ENCODE results near the gene EGLN2. TPM values are rescaled to one million over a fixed set of nuclear protein-coding genes. Genes with fewer than 3 reads are reported as not detected.

Gene EGLN2
- total RNA-seq, 2 donors from 2014 or later: 87.4 to 99.8 TPM

- peak overlapping the region; percentile 22 for H3K9ac ChIP-seq (ENCODE audit: extremely low read depth, low read length, poor library complexity, severe bottlenecking)
- no peak for DNase-seq
- Mint-ChIP-seq H3K27me3 (ENCODE audit: insufficient read depth) (no peaks in the 10 kb centered on the region), H3K9me3 (no peaks in the 10 kb centered on the region), H3K27ac (peak overlapping the region; percentile 100), H3K4me1 (peaks cover 7% of the 10 kb centered on the region), H3K4me3 (peak overlapping the region; percentile 85), H3K36me3 (ENCODE audit: low read depth) (peaks cover 12% of the 10 kb centered on the region)
- peak overlapping the region; percentile 91 for H3K4me3 ChIP-seq (ENCODE audit: low read length)
- H3K9me3 ChIP-seq (ENCODE audit: control insufficient read depth, low read length): no peaks in the 10 kb centered on the region
- TF ChIP-seq, protein P1, sequence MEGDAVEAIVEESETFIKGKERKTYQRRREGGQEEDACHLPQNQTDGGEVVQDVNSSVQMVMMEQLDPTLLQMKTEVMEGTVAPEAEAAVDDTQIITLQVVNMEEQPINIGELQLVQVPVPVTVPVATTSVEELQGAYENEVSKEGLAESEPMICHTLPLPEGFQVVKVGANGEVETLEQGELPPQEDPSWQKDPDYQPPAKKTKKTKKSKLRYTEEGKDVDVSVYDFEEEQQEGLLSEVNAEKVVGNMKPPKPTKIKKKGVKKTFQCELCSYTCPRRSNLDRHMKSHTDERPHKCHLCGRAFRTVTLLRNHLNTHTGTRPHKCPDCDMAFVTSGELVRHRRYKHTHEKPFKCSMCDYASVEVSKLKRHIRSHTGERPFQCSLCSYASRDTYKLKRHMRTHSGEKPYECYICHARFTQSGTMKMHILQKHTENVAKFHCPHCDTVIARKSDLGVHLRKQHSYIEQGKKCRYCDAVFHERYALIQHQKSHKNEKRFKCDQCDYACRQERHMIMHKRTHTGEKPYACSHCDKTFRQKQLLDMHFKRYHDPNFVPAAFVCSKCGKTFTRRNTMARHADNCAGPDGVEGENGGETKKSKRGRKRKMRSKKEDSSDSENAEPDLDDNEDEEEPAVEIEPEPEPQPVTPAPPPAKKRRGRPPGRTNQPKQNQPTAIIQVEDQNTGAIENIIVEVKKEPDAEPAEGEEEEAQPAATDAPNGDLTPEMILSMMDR (conservative IDR thresholded peaks at IDR 0.05): no peak
- no peaks in the 10 kb centered on the region for H3K27me3 ChIP-seq (ENCODE audit: control insufficient read depth, insufficient read depth, low read length, poor library complexity, severe bottlenecking)
- H3K27ac ChIP-seq (ENCODE audit: low read depth, low read length): peak overlapping the region; percentile 100
- H3K4me1 ChIP-seq (ENCODE audit: control insufficient read depth, insufficient read depth, low read length): no peaks in the 10 kb centered on the region
- no peaks in the 10 kb centered on the region for H3K36me3 ChIP-seq (ENCODE audit: control insufficient read depth, insufficient read depth, low read length)
- WGBS, 2 experiments (ENCODE audit: insufficient coverage in 1 of 2, insufficient read length in 1 of 2): 5 to 13% methylated on average over 5 to 7 of the region's 7 CpGs
These were observed 20.2 kb upstream of the EGLN2 start for GRCh38 chr19:40778706-40779284.

GRCh38 chr19:40780582-40780981 lies 18.4 kb upstream of the EGLN2 start:
- Histone ChIP-seq H3K9me3 (ENCODE audit: control insufficient read depth, low read length) (no peaks in the 10 kb centered on the region), H3K36me3 (ENCODE audit: control insufficient read depth, insufficient read depth, low read length) (no peaks in the 10 kb centered on the region), H3K9ac (ENCODE audit: extremely low read depth, low read length, poor library complexity, severe bottlenecking) (no peak overlapping the region), H3K27ac (ENCODE audit: low read depth, low read length) (no peak overlapping the region), H3K4me3 (ENCODE audit: low read length) (no peak overlapping the region), H3K4me1 (ENCODE audit: control insufficient read depth, insufficient read depth, low read length) (no peaks in the 10 kb centered on the region), H3K27me3 (ENCODE audit: control insufficient read depth, insufficient read depth, low read length, poor library complexity, severe bottlenecking) (no peaks in the 10 kb centered on the region)
- no peak overlapping the region for H3K4me3 Mint-ChIP-seq
- TF ChIP-seq, protein P1 (conservative IDR thresholded peaks at IDR 0.05): no peak
- no peaks in the 10 kb centered on the region for H3K27me3 Mint-ChIP-seq (ENCODE audit: insufficient read depth)
- peaks cover 7% of the 10 kb centered on the region for H3K4me1 Mint-ChIP-seq
- WGBS, 2 experiments (ENCODE audit: insufficient coverage in 1 of 2, insufficient read length in 1 of 2): 94 to 95% methylated on average over 5 of the region's 5 CpGs
- H3K27ac Mint-ChIP-seq: no peak overlapping the region
- DNase-seq: no peak
- no peaks in the 10 kb centered on the region for H3K9me3 Mint-ChIP-seq
- peaks cover 15% of the 10 kb centered on the region for H3K36me3 Mint-ChIP-seq (ENCODE audit: low read depth)

DNA sequence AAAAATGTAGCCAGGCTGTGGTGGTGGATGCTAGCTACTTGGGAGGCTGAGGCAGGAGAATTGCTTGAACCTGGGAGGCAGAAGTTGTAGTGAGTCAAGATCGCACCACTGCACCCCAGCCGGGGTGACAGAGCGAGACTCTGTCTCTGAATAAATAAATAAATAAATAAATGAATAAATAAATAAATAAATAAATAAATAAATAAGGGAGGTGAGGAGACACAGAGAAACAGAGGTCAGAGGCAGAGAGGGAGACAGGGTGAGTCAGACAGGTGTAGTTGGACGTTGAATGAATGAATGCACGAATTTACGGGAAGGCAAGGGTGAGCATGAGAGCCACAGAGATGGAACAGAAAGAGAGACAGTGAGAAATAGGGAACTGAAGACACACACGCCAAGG lies 17.9 kb upstream of the EGLN2 start:
- H3K36me3 Mint-ChIP-seq (ENCODE audit: low read depth): peaks cover 15% of the 10 kb centered on the region
- TF ChIP-seq, protein P1 (conservative IDR thresholded peaks at IDR 0.05): no peak
- no peaks in the 10 kb centered on the region for H3K9me3 Mint-ChIP-seq
- no peaks in the 10 kb centered on the region for H3K36me3 ChIP-seq (ENCODE audit: control insufficient read depth, insufficient read depth, low read length)
- H3K9me3 ChIP-seq (ENCODE audit: control insufficient read depth, low read length): no peaks in the 10 kb centered on the region
- H3K27me3 ChIP-seq (ENCODE audit: control insufficient read depth, insufficient read depth, low read length, poor library complexity, severe bottlenecking): no peaks in the 10 kb centered on the region
- no peaks in the 10 kb centered on the region for H3K27me3 Mint-ChIP-seq (ENCODE audit: insufficient read depth)
- WGBS, 2 experiments (ENCODE audit: insufficient coverage in 1 of 2, insufficient read length in 1 of 2): 94 to 95% methylated on average over 4 to 5 of the region's 7 CpGs
- H3K9ac ChIP-seq (ENCODE audit: extremely low read depth, low read length, poor library complexity, severe bottlenecking): no peak overlapping the region
- H3K4me3 ChIP-seq (ENCODE audit: low read length): no peak overlapping the region
- no peak overlapping the region for H3K27ac ChIP-seq (ENCODE audit: low read depth, low read length)
- no peak overlapping the region for H3K4me3 Mint-ChIP-seq
- H3K4me1 Mint-ChIP-seq: peaks cover 7% of the 10 kb centered on the region
- no peak overlapping the region for H3K27ac Mint-ChIP-seq
- H3K4me1 ChIP-seq (ENCODE audit: control insufficient read depth, insufficient read depth, low read length): no peaks in the 10 kb centered on the region
- no peak for DNase-seq

Measured in endodermal cell (in vitro differentiated cells).